Measurements from ENCODE around the gene DECR2. TPM values are rescaled to one million over a fixed set of nuclear protein-coding genes. Genes with fewer than 3 reads are reported as not detected.

The DECR2 gene
- total and polyA plus RNA-seq, 9 of the 15 experiments (the other 6 are each of a cell fraction or from before 2014, with no cell fraction given) = 1.0 to 31.9 (median 10.3) TPM

DNA sequence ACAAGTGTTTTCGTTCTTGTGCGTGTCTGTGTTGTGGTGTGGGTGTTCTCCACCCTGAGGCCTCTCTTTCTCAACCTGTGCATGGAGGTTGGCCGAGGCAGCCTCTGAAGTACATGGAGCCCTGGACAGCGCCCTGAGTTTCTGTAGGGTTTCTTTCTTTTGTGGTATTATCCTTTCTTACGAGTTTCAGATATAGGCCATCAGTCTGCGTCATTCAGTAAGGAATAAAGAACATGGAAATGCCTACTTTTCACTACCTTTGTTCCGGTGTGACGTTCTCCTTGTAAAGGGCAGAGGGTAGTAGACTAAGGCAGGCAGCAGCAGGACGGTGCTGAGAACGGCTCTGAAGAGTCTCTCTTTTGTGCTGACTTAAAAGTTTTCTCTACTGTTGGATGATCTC is 42.3 kb downstream of the DECR2 start:
- Histone ChIP-seq H3K79me2 (ENCODE audit: control insufficient read depth, insufficient read depth, low read length) (peaks cover 3% of the 10 kb centered on the region; the same call in 1 of the 3 replicates), H3K36me3 (ENCODE audit: control insufficient read depth, insufficient read depth, low read length) (no peaks in the 10 kb centered on the region), H3K27me3 (ENCODE audit: control insufficient read depth in 2 of 2, insufficient read depth in 2 of 2, low read length in 2 of 2) (no peaks in the 10 kb centered on the region), H4K20me1 (replicated peaks; ENCODE audit: control insufficient read depth, insufficient read depth, low read length) (no peaks in the 10 kb centered on the region), H3K9ac (ENCODE audit: insufficient read depth in 1 of 2, low read depth in 2 of 2, low read length in 2 of 2) (no peak overlapping the region), H3K4me2 (ENCODE audit: insufficient read depth, low read length) (no peak overlapping the region), H2AFZ (ENCODE audit: low read depth, low read length) (no peak overlapping the region), H3K27ac (ENCODE audit: extremely low read depth, low read depth, low read length) (no peak overlapping the region), H3K4me1 (replicated peaks in 1 of 2; ENCODE audit: control insufficient read depth in 2 of 2, insufficient read depth in 2 of 2, low read length in 2 of 2) (peaks cover 0 to 2% of the 10 kb centered on the region in 2 experiments; a peak in 1 of 5 replicates), H3K9me3 (replicated peaks; ENCODE audit: control insufficient read depth, insufficient read depth, low read depth, low read length) (no peaks in the 10 kb centered on the region), H3K9me1 (ENCODE audit: control insufficient read depth, insufficient read depth, low read length) (no peaks in the 10 kb centered on the region), H3K4me3 (no peak overlapping the region)
- FAIRE-seq (no peak), DNase-seq (ENCODE audit: extremely low read depth in 1 of 4, low spot score in 3 of 4) (no peak), ATAC-seq (no peak)
- 68% methylated on average over 10 of the region's 10 CpGs for WGBS (ENCODE audit: insufficient coverage, low coverage, missing lambda C conversion rate)
- in situ Hi-C loops (cut with MboI) = no loop called here
- no peak for TF ChIP-seq ZNF696 (CRISPR knock-in tag; conservative IDR thresholded peaks at IDR 0.05)
- TF ChIP-seq RBM25 (IDR thresholded peaks at IDR 0.05; ENCODE audit: low read depth, low read length, severe bottlenecking) = no peak
- TF ChIP-seq STAG1 (CRISPR knock-in tag; IDR thresholded peaks at IDR 0.05; ENCODE audit: borderline replicate concordance) = no peak
- TF ChIP-seq TCF7 (IDR thresholded peaks at IDR 0.05; ENCODE audit: borderline replicate concordance) = no peak
- no peak for TF ChIP-seq XRCC4 (IDR thresholded peaks at IDR 0.05; ENCODE audit: extremely low read depth, insufficient read depth, insufficient read length)
- TF ChIP-seq POLR2A (conservative IDR thresholded peaks at IDR 0.05) = no peak
- no peak for TF ChIP-seq RFX1 (IDR thresholded peaks at IDR 0.05)
- ChIA-PET CTCF (ENCODE audit: low intra/inter-chr PET ratio) (no interaction called here), POLR2A (interaction anchor here (0.6 to 0.7 kb wide), 2 partner anchors 18 to 50 kb away, joined by 3 read pairs; no protein-coding TSS in a partner anchor)
- intact Hi-C loops (cut with micrococcal nuclease) = no loop called here
- BruUV-seq (replicated peaks) = no TSS peak

DNA sequence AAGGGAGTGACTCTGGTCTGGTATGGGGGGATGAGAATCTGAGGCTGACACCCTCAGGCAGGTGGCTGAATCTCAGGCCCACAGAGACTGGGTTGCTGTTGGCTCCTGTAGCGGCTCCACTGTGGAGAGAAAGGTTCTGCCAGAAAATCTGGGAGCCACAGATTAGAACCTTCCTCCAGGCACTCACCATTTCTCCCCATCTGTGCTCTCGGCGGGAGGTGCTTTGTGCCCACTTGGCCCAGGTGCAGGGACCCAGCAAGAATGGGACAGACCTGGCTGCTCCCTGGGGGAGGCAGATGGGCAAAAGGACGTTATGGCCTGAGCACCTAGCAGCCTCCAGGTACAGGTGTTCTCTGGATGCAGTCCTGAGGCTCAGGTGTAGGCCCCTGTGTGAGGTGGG is 43.9 kb downstream of the DECR2 start:
- WGBS (ENCODE audit: insufficient coverage, low coverage, missing lambda C conversion rate) = 24% methylated on average over 4 of the region's 4 CpGs
- Histone ChIP-seq H4K20me1 (replicated peaks; ENCODE audit: control insufficient read depth, insufficient read depth, low read length) (no peaks in the 10 kb centered on the region), H3K79me2 (ENCODE audit: control insufficient read depth, insufficient read depth, low read length) (peaks cover 3% of the 10 kb centered on the region; the same call in 1 of the 3 replicates), H2AFZ (ENCODE audit: low read depth, low read length) (no peak overlapping the region), H3K4me2 (ENCODE audit: insufficient read depth, low read length) (no peak overlapping the region), H3K4me3 (no peak overlapping the region), H3K9me1 (ENCODE audit: control insufficient read depth, insufficient read depth, low read length) (no peaks in the 10 kb centered on the region), H3K9me3 (replicated peaks; ENCODE audit: control insufficient read depth, insufficient read depth, low read depth, low read length) (no peaks in the 10 kb centered on the region), H3K4me1 (replicated peaks in 1 of 2; ENCODE audit: control insufficient read depth in 2 of 2, insufficient read depth in 2 of 2, low read length in 2 of 2) (peaks cover 0 to 5% of the 10 kb centered on the region in 2 experiments; a peak in 2 of 5 replicates), H3K27me3 (ENCODE audit: control insufficient read depth in 2 of 2, insufficient read depth in 2 of 2, low read length in 2 of 2) (no peaks in the 10 kb centered on the region), H3K9ac (ENCODE audit: insufficient read depth in 1 of 2, low read depth in 2 of 2, low read length in 2 of 2) (no peak overlapping the region), H3K27ac (ENCODE audit: extremely low read depth, low read depth, low read length) (no peak overlapping the region), H3K36me3 (ENCODE audit: control insufficient read depth, insufficient read depth, low read length) (no peaks in the 10 kb centered on the region)
- DNase-seq (ENCODE audit: extremely low read depth in 1 of 4, low spot score in 3 of 4) (no peak), ATAC-seq (no peak), FAIRE-seq (no peak)
- intact Hi-C loops (cut with micrococcal nuclease) (no loop called here), in situ Hi-C loops (cut with MboI) (no loop called here)
- ChIA-PET CTCF (ENCODE audit: low intra/inter-chr PET ratio) (no interaction called here), POLR2A (no interaction called here)
- BruUV-seq (replicated peaks) = no TSS peak
- no peak for TF ChIP-seq ELF4 (CRISPR knock-in tag; IDR thresholded peaks at IDR 0.05)
- TF ChIP-seq RUNX1 (IDR thresholded peaks at IDR 0.05; ENCODE audit: low read depth) = no peak
- TF ChIP-seq FOXA1 (IDR thresholded peaks at IDR 0.05; ENCODE audit: borderline replicate concordance) = no peak
- no peak for TF ChIP-seq LCOR (CRISPR knock-in tag; IDR thresholded peaks at IDR 0.05)
- TF ChIP-seq, protein P1, sequence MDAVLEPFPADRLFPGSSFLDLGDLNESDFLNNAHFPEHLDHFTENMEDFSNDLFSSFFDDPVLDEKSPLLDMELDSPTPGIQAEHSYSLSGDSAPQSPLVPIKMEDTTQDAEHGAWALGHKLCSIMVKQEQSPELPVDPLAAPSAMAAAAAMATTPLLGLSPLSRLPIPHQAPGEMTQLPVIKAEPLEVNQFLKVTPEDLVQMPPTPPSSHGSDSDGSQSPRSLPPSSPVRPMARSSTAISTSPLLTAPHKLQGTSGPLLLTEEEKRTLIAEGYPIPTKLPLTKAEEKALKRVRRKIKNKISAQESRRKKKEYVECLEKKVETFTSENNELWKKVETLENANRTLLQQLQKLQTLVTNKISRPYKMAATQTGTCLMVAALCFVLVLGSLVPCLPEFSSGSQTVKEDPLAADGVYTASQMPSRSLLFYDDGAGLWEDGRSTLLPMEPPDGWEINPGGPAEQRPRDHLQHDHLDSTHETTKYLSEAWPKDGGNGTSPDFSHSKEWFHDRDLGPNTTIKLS (IDR thresholded peaks at IDR 0.05; ENCODE audit: borderline replicate concordance, low read depth) = no peak
- TF ChIP-seq, protein P2, sequence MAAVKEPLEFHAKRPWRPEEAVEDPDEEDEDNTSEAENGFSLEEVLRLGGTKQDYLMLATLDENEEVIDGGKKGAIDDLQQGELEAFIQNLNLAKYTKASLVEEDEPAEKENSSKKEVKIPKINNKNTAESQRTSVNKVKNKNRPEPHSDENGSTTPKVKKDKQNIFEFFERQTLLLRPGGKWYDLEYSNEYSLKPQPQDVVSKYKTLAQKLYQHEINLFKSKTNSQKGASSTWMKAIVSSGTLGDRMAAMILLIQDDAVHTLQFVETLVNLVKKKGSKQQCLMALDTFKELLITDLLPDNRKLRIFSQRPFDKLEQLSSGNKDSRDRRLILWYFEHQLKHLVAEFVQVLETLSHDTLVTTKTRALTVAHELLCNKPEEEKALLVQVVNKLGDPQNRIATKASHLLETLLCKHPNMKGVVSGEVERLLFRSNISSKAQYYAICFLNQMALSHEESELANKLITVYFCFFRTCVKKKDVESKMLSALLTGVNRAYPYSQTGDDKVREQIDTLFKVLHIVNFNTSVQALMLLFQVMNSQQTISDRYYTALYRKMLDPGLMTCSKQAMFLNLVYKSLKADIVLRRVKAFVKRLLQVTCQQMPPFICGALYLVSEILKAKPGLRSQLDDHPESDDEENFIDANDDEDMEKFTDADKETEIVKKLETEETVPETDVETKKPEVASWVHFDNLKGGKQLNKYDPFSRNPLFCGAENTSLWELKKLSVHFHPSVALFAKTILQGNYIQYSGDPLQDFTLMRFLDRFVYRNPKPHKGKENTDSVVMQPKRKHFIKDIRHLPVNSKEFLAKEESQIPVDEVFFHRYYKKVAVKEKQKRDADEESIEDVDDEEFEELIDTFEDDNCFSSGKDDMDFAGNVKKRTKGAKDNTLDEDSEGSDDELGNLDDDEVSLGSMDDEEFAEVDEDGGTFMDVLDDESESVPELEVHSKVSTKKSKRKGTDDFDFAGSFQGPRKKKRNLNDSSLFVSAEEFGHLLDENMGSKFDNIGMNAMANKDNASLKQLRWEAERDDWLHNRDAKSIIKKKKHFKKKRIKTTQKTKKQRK (IDR thresholded peaks at IDR 0.05; ENCODE audit: borderline replicate concordance, low read depth, low read length) = no peak

Data from K562 (cell line).